Calu3 (cell line): ENCODE data around the gene FANCD2. TPM values are rescaled to one million over a fixed set of nuclear protein-coding genes. Genes with fewer than 3 reads are reported as not detected.

Experiments
- Bru-seq: library from RNA; stranded (reverse); fragments of 400-500 nt; gene quantifications from one replicate; lab custom pipeline; 2021; lab: Mats Ljungman, UMichigan
- BruChase-seq, 2 experiments: library from RNA; stranded (reverse); fragments of 400-500 nt; gene quantifications; one replicate each; lab custom pipeline; 2021; lab: Mats Ljungman, UMichigan
- BruUV-seq: library from RNA; stranded (reverse); fragments of 400-500 nt; replicated peaks from 2 replicates; lab custom pipeline; 2021; lab: Mats Ljungman, UMichigan
- CTCF ChIA-PET: fragments of 300-600 bp; sonication (Branson Sonifier 250); formaldehyde crosslinking; loops from one replicate; lab custom pipeline; 2022; ENCODE audit warnings: antibody characterized with exemption; lab: Charles Lee
- DNase-seq: peaks from one replicate; pipeline ENCODE4 v3.0.0; 2022
- H3K27ac Mint-ChIP-seq: one replicate; pipeline ENCODE4 v1.8.0; 2022; ENCODE audit warnings: mixed read lengths; ENCODE audit not compliant: unreplicated experiment
- H3K27me3 Mint-ChIP-seq: one replicate; pipeline ENCODE4 v1.8.0; 2022; ENCODE audit warnings: mixed read lengths; ENCODE audit not compliant: unreplicated experiment
- H3K36me3 Mint-ChIP-seq: one replicate; pipeline ENCODE4 v1.8.0; 2022; ENCODE audit warnings: mild to moderate bottlenecking, moderate library complexity, mixed read lengths; ENCODE audit not compliant: insufficient read depth, unreplicated experiment
- H3K4me1 Mint-ChIP-seq: one replicate; pipeline ENCODE4 v1.8.0; 2022; ENCODE audit warnings: mild to moderate bottlenecking, low read depth, mixed read lengths; ENCODE audit not compliant: unreplicated experiment
- H3K4me3 Mint-ChIP-seq: one replicate; pipeline ENCODE4 v1.8.0; 2022; ENCODE audit warnings: mild to moderate bottlenecking, low read depth, moderate library complexity, mixed read lengths; ENCODE audit not compliant: unreplicated experiment
- H3K9me3 Mint-ChIP-seq: one replicate; pipeline ENCODE4 v1.8.0; 2022; ENCODE audit warnings: low read depth, mixed read lengths; ENCODE audit not compliant: unreplicated experiment
- intact Hi-C: fragments of 100-400 bp; cut with micrococcal nuclease; formaldehyde crosslinking; loops from one replicate; pipeline ENCODE4 v1.10.0; 2022; ENCODE audit not compliant: unreplicated experiment
- long read RNA-seq: library from polyadenylated mRNA; stranded (forward); transcript quantifications from one replicate; pipeline ENCODE4 v2.0.0, GENCODE V29; 2022
- total RNA-seq: library from RNA; stranded (reverse); gene quantifications from 2 replicates; pipeline ENCODE4 v1.2.3, GENCODE V29; 2022
- TF ChIP-seq, protein P1 (sequence below): fragments of 200-600 bp; IDR thresholded peaks from one replicate; pipeline ENCODE4 v1.8.0; 2022; ENCODE audit warnings: antibody characterized with exemption; ENCODE audit not compliant: unreplicated experiment

Gene FANCD2
- total RNA-seq (34.2 and 40.3 TPM in 2 replicates), Bru-seq, nascent RNA (percentile 76 among the genes with signal in this experiment), BruChase-seq, experiment 1, labeled RNA remaining after a 6-hour chase (percentile 73 among the genes with signal in this experiment), BruChase-seq, experiment 2, labeled RNA remaining after a 2-hour chase (percentile 77 among the genes with signal in this experiment)
- long read RNA-seq, full-length matches to known transcripts = 2 of 15 reads
- long read RNA-seq, partial matches to known transcripts = 3 of 15 reads
- long read RNA-seq, other reads (novel, unspliced or antisense) = 10 of 15 reads

DNA sequence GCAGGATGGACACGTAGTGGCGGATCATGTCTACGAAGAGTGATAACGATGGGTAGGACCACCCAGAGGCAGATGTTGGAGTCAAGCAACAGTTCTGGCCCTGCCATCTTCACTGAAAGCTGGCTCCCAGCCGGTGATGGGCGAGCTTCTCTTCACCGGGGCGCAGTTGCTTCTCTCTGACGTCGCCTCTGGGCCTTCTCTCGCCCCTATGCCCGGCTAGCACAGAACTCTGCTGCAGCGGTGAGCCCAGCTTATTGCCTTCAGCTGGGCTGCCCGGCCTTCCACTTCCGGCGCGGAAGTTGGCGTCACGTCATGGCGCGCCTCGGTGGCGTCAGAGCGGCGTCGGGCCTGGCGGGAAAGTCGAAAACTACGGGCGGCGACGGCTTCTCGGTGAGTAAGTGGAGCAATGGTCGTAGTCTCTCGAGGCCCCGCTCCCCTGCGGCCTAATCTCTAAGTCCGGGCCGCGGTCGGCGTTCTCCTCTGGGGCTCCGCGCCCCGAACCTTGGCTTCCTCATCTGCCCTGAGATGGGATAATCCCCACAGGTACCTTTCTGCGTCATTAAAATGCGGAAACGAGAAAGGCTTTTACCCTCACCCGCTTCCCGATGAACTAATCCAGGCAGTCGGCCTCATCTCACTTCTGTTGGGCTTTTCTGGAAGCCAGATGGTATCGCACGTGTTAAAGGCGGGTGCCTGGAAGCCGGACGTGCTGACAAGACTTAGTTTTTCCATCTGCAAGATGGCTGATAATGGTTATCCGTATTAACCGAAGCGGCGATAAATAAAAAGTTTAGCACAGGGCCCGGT, at the start of gene FANCD2:
Gene FANCD2 (plus strand): TSS at position 354 of the 807 bp plus-strand sequence. CDS start 2,221 bp downstream, outside the sequence.
- TF ChIP-seq, protein P1, sequence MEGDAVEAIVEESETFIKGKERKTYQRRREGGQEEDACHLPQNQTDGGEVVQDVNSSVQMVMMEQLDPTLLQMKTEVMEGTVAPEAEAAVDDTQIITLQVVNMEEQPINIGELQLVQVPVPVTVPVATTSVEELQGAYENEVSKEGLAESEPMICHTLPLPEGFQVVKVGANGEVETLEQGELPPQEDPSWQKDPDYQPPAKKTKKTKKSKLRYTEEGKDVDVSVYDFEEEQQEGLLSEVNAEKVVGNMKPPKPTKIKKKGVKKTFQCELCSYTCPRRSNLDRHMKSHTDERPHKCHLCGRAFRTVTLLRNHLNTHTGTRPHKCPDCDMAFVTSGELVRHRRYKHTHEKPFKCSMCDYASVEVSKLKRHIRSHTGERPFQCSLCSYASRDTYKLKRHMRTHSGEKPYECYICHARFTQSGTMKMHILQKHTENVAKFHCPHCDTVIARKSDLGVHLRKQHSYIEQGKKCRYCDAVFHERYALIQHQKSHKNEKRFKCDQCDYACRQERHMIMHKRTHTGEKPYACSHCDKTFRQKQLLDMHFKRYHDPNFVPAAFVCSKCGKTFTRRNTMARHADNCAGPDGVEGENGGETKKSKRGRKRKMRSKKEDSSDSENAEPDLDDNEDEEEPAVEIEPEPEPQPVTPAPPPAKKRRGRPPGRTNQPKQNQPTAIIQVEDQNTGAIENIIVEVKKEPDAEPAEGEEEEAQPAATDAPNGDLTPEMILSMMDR = no peak
- no peaks in the 10 kb centered on the region for H3K9me3 Mint-ChIP-seq
- DNase-seq = peak; percentile 91
- H3K36me3 Mint-ChIP-seq = peaks cover 19% of the 10 kb centered on the region
- CTCF ChIA-PET = no interaction called here
- peak within 1 kb of the TSS; percentile 85 for H3K27ac Mint-ChIP-seq
- BruUV-seq = TSS peak; percentile 92
- no peaks in the 10 kb centered on the region for H3K27me3 Mint-ChIP-seq
- no peaks in the 10 kb centered on the region for H3K4me1 Mint-ChIP-seq
- peak within 1 kb of the TSS; percentile 82 for H3K4me3 Mint-ChIP-seq
- intact Hi-C loops = no loop called here

DNA sequence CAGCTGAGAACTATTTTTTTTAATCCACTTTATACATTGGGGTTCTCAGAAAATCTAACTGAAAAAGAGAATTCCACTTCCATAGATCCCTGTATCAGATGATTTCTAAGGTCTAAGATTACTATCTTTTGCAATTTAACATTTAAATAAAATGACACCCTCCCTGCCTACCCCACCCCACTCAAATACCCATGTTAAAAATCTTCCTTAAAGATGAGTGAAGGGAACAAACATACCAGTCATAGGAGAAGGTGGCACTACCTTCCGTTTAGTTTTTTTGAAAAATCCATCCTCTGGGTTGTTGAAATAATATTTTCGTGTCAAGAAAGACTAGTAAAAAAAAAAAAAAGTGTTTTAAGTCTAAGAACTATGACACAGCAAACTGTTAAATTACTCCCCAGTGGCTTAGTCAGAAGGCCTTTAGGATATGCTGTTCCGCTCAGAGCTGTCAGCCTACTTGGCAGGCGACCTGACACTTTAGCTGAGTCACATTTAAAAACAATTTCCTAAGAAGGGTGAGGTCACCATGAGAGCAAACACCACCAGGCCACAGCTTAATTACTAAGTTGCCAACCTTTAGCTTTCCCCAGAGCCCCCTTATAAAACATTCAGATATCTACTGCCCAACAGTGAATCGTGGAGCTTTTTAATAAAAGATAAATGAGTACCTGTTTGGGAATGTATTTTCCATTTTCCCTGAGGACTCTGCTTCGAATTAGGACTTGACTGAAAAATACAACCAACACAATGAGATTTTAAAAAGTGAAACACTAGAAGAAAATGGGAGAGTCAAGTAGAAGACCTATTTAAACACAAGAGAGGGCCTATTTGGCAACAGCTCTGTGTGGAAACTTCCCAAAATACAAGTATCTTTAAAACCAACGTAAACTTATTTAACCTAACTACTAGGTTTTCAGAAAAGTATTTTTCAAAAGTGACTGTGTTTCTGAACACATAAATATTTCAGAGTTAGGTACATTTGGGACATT, 49.2 kb upstream of the FANCD2 start:
- DNase-seq = peak; percentile 63
- TF ChIP-seq, protein P1 = no peak
- H3K27me3 Mint-ChIP-seq = no peaks in the 10 kb centered on the region

GRCh38 chr3:9978710-9979305, 47.4 kb upstream of the FANCD2 start:
- CTCF ChIA-PET = interaction anchor here (0.5 kb wide), 1 partner anchor 121 kb away, joined by 8 read pairs; no protein-coding TSS in a partner anchor
- Mint-ChIP-seq H3K27me3 (no peaks in the 10 kb centered on the region), H3K4me1 (peaks cover 13% of the 10 kb centered on the region), H3K9me3 (no peaks in the 10 kb centered on the region), H3K27ac (peak overlapping the region; percentile 25), H3K36me3 (peaks cover 29% of the 10 kb centered on the region), H3K4me3 (no peak overlapping the region)
- no peak for DNase-seq
- intact Hi-C loops = no loop called here
- TF ChIP-seq, protein P1 = no peak
- no TSS peak for BruUV-seq

More for the DNA sequence above, 49.2 kb upstream of the FANCD2 start:
- Mint-ChIP-seq H3K36me3 (peaks cover 24% of the 10 kb centered on the region), H3K27ac (peak overlapping the region; percentile 83), H3K9me3 (no peaks in the 10 kb centered on the region), H3K4me1 (peaks cover 13% of the 10 kb centered on the region), H3K4me3 (peak overlapping the region; percentile 19)
- BruUV-seq = no TSS peak
- CTCF ChIA-PET = interaction anchor here (0.7 to 0.9 kb wide), 3 partner anchors 10 to 44 kb away, joined by 3 to 4 read pairs (median 4); partner anchors contain the start of gene EMC3
- intact Hi-C loops = no loop called here
